ENCODE results near the gene ZNF217.
"Not testable (repeated sequence)": the region's sequence is repeated elsewhere in the genome, so short reads cannot be mapped to it uniquely, and the experiment has no call there.

ZNF217 gene

DNA sequence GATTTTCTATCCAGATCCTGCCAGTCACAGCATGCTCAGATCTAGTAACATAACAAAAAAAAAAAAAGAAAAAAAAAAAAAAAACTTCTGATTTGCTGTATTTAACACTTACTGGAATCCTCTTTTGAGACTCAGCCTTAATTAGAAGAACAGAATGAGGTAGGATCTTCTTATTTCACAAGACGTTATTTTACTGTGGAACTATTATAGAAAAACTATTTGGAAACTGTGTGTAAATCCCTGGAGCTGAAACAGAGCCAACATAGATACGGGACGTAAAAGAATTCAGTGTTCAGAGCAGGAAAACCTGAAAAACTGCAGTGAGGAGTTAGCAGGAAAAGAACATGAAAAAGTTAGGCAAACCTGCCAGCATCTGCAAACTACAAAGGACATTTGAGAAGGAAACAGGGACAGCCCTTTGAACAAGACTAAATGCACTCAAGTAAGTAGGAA is 3.4 kb upstream of the ZNF217 start:
- no peak for DNase-seq

DNA sequence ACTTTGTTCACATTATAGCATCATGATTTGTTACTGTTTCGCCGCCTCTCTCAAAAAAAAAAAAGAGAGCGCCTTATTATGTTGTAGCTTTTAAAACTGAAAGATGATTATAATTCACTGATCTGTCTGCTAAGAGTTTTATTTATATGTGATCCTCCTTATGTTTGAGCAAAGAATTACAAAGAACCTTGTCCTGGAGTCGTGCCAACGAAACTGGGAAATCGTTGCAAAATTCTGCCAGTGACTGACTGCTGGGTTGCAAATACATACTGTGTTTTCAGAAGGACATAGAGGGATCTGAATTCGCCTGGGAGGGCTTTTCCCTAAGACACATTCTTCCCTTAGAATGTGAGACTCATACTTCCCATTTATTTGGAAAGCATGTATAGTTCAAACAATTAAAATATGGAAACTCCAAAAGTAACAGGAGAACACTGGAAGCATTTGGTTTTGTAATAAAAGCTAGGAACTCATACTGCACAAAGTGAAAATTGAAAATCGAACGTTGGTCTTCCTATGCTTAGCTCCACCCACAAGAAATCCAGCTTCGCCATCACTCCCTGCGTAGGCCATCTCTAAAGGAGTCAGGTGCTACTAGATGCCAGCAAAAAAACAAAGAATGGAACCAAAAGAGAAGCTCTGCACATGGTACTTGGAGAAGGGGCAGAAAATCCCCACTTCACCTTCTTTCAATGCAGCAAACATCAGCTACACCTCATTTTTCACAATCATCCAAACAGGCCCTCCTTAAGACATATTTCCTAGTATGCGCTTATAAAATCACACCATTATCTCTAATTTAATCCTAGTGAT is 2.8 kb upstream of the ZNF217 start:
- not testable (repeated sequence) for DNase-seq

DNA sequence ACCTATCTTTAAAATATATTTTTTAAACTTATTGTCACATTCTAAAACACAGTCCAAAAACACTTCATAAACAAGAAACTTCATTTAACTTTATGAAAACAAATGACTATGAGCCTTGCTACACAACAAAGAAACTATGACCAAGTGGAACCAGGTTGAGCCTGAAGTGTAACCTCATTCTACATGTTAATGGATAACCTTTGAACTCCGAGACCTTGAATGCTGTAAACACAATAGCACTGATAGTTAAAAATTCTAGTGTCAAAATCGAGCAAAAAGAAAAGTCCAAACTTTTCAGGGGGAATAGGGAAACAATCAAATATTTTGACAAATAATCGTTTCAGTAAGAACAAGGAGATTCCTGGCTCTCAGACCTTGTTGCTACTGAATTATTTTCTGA is 2.1 kb upstream of the ZNF217 start:
- DNase-seq: not testable (repeated sequence)

DNA sequence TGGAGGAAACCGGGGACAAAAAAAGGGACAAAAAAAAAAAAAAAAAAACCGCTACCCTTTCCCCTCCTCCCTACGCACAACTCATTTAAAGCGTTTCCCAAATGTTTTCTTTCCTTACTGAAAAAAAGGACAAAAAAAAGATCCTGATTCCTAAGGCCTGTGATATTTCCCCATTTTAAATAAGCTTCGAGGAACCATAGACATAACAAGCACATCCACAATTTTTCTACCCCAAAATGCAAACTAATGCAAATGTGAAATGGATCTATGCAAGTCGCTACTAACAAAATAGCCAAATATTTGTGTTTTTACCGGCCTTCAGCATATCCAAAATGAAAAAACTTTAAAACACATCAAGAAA is 1.4 kb upstream of the ZNF217 start:
- DNase-seq: no peak

DNA sequence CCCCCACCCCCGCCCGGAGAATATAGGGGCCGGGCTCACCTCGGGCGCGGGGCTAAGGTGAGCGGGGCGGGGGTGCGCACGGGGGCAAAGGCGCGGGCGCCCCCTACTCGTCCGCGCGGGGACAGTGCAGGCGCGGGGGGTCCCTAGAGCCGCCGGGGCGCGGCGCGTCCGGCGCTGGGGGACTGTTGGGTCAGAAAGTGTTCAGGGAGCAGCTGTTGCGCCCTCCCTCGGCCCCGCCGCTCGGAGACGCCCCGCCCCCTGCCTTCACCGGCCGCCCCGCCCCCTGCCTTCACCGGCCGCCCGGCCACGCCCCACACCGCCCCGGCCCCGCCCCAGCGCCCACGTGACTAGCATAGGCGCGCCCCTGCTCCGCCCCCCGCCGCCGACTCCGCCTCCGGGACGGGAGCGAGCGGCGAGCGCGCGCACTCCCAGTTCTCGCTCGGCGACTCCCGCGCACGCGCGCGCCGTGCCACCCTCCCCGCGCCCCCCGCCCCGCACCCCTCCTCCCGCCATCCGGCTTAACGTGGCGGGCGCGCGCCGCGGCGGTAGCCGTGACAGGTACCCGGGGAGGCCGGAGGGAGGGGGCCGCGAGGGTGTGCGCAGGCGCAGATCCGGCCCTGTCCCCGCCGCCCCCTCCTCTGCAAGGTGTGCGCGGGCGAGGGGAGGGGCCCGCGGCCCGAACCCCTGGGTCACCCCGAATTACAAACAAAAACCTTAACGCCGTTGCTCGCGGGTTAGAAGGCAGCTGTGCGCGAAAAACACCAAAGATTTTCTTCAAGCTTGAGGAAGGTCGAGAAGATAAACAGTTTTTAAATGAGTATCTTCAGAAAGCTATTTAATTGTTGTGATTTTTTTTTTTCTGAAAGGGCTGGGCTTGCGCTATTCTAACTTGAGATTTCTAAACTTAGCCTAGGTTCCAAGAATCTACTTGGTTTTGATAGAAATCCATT is 704 bp upstream of the ZNF217 start:
- peak; percentile 85 for DNase-seq

DNA sequence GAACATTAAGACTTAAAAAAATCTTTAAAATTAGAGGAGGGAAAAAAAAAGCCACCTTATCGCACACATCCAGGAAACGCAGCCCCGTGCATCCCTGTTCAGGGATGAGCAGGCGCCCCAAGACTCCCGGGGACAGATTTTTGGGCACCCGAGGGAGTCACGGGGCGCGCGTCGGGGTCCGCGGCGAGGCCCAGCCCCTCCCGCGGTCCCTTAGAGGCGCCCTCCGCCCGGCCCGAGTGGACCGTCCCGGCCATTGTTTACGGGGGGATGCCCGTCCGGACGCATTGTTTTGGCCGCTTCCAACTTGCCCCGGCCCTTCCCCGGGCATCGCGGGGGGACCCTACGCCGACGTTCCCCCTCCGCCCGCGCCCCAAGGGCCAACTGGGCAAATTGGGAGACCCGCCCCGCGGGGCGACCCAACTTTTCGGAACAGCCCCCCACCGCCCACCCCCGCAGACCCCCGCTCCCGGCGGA is 610 bp downstream of the ZNF217 start:
- DNase-seq: no peak

DNA sequence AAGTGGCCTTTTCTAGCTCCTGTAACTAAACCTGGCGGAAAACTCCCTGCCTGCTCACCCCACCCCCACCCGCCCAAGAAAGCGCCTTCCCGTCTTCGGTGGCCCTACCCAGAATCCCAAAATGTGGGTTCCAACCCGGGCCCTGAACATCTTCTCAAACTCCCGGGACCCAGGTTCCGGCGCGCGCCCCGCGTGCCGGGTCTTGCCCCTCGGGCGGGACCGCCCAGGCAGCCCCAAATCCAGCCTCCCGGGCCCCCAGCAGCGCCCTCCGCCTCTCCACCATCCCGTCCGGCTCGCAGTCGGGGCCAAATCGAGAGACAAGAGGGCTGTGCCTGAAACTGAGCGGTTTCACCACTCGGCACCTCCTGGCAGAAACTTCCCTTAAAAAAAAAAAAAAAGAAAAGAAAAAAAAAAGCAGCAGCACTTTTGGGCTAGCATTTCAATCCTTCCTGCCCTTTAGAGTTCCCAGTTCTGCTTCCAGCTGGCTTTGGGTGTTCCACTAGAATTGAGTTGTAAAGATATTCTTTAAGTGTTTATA is 1.1 kb downstream of the ZNF217 start:
- DNase-seq: not testable (repeated sequence)

DNA sequence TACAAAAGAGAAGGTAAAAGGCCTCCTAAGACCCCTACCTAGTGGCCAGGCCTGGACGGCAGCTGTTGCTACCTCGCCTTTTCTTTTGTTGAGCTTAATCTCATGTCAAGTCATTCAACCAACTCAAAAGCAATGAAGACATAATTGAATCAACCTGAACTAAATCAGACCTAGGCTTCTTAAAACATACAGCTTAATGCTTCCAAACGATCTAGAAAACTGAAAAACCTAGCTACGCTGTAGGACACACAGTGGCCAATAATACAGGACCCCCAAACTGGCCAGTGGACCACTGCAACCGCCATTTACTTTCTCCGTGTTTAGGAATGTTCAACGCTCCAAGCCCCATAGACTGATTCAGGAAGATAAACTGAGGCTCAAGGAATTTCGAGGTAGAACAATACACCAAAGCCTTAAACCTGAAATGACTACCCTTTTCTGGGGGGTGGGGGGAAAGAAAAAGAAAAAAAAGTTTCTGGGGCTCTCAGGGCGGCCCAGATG is 1.6 kb downstream of the ZNF217 start:
- DNase-seq: not testable (repeated sequence)

DNA sequence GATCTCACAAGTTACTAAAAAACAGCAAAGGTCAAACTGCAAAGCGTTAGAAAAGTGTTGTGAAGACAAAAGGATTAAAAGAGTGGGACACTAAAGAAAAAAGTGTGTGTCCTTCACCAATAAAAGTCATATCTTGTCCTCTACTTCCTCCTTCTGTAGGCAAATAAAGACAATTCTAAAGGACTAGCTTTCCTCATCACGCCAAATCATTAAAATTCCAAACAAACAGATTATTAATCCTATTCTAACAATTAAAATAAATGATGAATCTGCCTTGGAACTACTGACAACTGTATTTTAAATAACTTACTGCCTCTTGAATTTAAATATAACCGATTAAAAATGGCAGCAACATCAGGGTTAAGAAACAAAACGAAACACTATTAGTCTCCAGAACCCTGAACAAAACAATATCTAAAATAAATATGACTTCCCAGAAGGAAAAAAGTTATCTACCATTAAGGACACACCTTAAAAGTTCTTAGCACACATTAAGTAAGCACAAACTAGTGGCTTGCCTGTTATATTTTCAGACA is 2.4 kb downstream of the ZNF217 start:
- not testable (repeated sequence) for DNase-seq

DNA sequence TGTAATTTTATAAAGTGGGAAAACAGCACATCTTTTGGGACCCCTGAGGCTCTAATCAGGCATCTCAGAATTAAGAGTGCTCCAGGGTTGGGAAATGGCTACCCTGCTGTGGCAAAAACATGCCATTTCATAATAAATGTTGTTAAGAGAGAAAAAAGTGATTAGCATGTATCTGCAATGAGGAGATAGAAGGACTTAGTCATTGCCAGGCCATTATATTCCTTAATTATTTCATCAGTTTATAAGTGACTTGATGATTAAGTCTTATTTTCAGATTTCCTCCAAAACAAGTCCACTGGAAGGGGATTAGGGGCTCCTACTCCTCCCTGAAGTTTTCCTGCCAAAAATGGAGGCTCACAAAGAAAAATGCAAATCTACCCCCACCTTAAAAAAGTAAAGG is 3.0 kb downstream of the ZNF217 start:
- DNase-seq: not testable (repeated sequence)

DNA sequence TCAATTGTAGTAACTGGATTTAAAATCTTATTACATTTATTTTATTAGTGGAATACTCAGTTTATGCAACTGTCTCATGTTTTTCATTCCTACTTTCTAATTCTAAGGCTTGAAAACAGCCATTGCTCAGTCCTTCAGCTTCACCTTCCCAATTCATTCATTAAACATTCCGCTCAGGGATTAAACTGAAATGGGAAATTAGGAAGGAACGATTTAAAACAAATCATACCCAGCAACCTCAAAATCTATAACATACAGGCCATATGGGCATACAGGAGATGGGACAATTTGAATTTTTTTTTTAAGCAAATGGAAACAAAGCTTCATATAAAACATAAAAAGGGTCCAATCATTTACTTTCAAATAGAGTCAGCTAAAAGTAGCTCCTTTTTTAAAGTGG is 3.5 kb downstream of the ZNF217 start:
- not testable (repeated sequence) for DNase-seq

DNA sequence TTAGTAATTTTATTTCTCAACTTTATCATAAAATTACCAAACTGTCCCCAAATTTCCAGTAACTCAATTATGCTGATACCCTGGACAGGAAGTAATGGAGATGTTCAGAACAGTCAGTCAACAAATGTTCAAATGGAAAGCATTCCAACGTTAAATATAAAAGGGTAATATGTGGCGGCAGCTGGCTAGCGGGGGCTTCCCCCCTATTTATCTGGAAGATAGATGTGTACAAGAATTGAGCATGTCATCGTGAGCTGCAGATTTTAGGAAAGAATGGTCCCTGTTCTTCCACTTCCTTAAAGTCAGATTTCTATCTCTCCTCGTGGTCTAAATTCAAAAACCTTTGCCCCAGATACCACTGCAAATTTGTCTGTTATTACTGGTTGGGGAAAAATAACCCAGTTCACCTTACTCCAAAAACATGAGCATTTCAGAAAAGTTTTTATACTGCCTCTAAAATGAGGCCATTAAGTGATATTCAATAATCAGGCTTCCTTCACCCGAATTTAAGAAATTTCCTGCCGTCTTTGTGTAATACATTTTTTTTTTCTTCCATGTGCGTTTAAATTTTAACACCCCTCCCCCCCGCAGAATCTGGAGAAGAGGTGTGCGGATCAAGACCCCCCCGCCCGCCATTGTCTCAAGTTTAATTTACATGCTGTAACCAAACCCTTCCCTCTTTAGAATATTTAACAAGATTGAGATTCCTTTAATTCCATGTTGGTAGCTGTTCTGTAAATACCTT is 4.1 kb downstream of the ZNF217 start:
- not testable (repeated sequence) for DNase-seq

DNA sequence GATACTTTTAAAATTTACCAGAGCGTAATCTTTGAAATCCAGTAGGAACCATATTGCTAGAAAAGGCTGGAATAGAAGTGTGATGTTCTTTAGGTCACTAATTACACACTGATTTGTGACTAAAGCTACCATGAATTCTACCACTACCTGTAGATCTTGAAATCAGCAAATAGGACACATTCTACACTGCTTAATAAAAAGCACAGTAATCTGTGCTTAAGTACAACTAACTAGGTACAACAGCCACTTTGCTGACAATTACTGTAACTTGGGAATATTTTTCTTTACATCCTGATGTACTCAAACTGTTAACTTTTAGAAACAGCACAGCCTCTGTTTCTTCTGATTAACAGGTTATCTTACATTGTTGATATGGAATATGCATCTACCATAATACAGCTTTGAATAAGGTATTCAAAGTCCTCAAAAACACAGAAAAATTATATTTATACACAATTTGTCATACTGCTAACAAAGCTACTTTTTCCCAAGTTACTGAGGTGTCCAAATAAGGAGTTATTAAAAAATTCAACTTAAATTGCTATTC is 6.4 kb downstream of the ZNF217 start:
- DNase-seq: not testable (repeated sequence)

DNA sequence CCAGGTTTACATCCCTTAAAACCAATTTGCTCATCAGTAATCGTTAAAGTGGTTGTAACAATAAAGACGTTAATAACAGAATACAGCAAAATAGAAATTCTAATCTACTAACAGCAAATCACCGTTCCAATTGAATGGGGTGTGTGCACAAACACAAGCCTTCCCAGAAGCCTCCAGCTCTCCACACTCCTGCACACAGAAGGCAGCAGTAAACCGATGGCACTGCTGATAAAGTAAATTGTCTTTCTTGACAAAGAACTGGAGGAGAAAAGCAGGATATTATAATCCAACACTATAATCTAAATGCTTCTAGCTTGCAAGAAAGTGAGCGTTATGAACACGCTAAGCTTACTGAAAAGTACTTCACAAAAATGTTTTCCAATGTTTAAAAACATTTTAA is 7.0 kb downstream of the ZNF217 start:
- no peak for DNase-seq

DNA sequence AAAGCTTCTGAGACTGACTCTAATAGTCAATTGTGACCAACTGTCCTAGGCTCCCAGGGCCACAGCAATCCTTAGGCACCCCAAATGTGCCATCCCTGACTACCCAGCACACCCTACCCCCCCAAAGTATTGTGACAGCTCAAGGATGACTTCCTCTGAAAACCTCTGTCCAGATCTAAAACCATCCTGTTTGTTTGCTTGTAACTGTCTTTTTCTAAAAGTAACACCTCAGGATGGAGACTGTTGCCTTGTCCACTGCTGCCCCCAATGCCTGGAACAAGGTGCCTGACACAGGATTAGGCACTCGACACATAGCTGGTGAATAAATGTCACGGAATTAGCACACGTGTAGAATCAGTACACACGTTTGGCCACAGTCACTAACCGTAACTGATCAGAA is 7.7 kb downstream of the ZNF217 start:
- not testable (repeated sequence) for DNase-seq

DNA sequence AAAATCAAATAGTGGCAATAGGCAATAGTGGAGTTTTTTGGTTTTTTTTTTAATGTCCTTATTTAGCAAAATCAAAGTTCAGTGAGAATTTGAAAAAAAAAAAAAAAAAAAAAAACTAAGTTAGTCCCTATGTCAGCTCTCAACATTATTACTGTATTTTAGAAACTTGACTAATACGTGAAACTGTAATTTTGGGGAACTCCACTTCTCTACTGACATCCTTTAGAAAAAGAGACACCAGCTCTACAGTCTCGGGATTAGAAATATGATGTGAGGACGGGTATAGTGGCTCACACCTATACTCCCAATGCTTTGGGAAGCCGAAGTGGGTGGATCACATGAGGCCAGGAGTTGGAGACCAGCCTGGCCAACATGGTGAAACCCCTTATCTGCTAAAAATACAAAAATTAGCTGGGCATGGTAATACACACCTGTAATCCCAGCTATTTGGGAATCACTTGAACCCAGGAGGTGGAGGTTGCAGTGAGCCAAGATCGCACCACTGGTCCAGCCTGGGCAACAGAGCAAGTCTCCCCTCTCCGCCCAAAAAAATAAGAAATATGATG is 8.6 kb downstream of the ZNF217 start:
- not testable (repeated sequence) for DNase-seq

DNA sequence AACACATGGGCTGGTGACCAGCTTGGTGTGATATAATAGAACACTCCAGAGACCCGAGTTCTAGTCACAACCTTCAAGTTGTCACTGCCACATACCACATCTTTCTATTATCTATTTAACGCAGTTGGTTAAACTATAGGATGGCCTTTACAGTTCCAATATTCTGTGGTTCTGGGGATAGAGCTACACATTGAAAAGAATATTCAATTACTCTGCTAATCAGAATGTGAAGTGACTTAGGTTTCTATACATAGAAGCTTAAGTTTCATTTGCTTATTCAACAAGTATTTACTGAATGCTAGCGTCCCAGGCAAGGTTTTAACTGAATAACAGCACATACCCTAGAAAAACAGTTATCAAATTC is 9.1 kb downstream of the ZNF217 start:
- not testable (repeated sequence) for DNase-seq

DNA sequence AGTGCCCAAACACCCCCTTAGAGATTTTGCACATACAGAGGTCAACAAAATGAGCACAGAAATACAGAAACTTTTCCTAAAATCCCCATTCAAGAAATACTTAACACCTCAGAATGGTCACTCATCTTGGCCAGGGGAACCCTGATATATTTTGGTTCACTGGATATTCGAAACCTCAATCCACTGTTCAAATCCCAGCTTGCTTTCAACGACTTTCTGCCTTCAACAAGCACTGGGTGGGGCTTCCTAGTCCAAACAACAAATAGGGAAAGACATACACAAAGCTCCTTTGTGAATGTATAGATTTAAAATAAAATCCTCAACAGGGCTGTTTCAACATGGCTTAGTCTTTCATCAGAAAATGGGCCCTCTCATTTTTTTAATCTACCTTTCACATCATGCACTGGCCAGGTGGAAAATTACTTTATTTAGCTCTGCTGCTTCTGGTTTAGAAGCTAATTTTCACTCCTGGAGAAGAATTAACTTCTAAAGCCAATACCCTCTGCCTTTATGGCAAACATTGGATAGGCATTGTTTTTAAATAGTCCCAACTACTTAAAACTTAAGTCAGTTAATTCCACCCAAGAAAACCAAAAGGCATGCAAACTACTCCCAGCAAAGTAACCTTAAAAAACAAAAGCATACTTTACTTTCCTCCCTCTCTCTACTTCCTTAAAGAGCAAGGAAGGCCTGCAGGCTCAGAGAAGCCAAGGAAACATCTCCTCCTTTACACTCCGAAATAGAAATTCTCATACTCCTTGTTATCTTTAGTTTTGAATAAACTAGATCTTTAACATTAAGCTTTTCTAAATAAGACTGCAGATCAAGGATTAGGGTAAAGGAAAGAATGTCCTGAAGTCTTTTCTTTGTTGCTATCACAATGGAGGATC is 9.7 kb downstream of the ZNF217 start:
- not testable (repeated sequence) for DNase-seq

DNA sequence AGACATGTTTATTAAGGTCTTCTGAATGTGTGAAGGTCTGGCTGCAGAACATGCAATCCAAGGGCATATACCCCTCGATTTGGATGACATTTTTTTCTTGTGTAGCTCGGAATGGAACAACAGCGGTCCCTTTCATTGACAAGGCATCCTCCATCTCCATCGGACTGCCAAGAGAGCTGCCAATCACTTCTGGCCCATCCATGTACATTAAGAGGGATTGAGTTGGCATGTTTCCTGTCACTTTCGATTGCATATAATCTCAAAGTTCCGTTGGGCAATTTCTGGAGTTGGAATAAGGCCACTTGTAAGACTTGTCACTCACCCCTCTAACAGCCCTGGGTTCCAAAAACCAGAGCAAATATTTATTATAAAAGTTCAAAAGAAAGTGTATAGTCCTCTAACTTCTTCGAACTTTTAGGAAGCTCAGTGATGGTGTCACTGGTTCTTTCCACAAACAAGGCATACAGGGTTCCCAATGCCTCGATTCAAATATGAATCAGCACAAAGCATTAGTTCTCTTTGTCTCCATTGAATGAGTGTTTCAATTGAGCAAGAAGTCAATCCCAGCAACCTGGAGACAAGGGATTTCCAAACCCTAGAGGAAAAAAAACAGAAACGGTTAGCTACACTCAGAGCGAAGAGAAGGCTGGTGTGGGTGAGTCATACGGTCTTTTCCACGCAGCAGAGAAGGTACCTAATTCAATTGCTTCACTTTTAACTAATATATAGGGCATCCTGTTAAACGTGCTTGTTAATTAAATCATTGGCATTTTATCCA is 10.9 kb downstream of the ZNF217 start:
- no peak for DNase-seq

DNA sequence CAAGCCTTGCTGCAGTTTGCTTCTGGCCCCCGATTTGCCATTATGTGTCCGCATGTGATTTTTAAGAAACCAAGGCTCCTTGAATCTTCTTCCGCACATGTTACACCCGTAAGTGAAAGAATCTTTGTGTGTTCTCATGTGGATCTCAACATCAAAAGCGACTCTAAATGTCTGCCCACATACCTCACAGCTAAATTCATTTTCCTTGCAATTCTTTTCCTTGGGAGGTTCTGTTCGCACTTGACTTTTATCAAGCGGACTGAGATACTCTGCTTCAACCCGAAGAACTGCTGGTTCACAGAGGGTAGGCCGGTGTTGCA is 11.4 kb downstream of the ZNF217 start:
- DNase-seq: no peak
